Natural killer cell (primary cell): ENCODE measurements around the gene GOLPH3. TPM values are rescaled to one million over a fixed set of nuclear protein-coding genes. Genes with fewer than 3 reads are reported as not detected.

Source experiments
- ATAC-seq, 3 donors: fragments of 150-1000 bp in 2 of 3; fragments of 200-7000 bp in 1 of 3; cut with Tn5 transposase; 1 replicate in 1 of 3; 2 replicates in 2 of 3; pipeline ENCODE4 v1.10.0; 2021; ENCODE audit warnings: mild to moderate bottlenecking in 2 of 3, moderate library complexity in 2 of 3
- DNase-seq, 2 donors: peaks; one replicate each; pipeline versions ENCODE4 v3.0.0 to v3.0.0-alpha.2; 2013 to 2021; ENCODE audit warnings: mixed read lengths in 1 of 2
- H3K27ac ChIP-seq: one replicate; pipeline ENCODE4 v1.5.1; 2013; ENCODE audit warnings: mild to moderate bottlenecking, low read length
- H3K27me3 ChIP-seq: one replicate; pipeline ENCODE4 v1.6.1; 2013; ENCODE audit warnings: low read length; ENCODE audit not compliant: control insufficient read depth, insufficient read depth
- H3K36me3 ChIP-seq: one replicate; pipeline ENCODE4 v1.6.1; 2013; ENCODE audit warnings: low read length; ENCODE audit not compliant: control insufficient read depth, insufficient read depth
- H3K4me1 ChIP-seq: one replicate; pipeline ENCODE4 v1.6.1; 2013; ENCODE audit warnings: low read length; ENCODE audit not compliant: control insufficient read depth, insufficient read depth
- H3K4me3 ChIP-seq: one replicate; pipeline ENCODE4 v1.5.1; 2013; ENCODE audit warnings: low read length
- H3K9me3 ChIP-seq: one replicate; pipeline ENCODE4 v1.6.1; 2013; ENCODE audit warnings: low read length; ENCODE audit not compliant: control insufficient read depth, insufficient read depth
- H3K27ac Mint-ChIP-seq, 2 donors: one replicate each; pipeline ENCODE4 v1.8.0; 2022; ENCODE audit warnings: mild to moderate bottlenecking in 2 of 2, mixed read lengths in 2 of 2, moderate library complexity in 1 of 2
- H3K27me3 Mint-ChIP-seq, 2 donors: one replicate each; pipeline ENCODE4 v1.8.0; 2022; ENCODE audit warnings: low read depth in 2 of 2, mixed read lengths in 2 of 2
- H3K36me3 Mint-ChIP-seq: one replicate; pipeline ENCODE4 v1.8.0; 2022; ENCODE audit warnings: mixed read lengths
- H3K4me1 Mint-ChIP-seq, 2 donors: one replicate each; pipeline ENCODE4 v1.8.0; 2022; ENCODE audit warnings: mixed read lengths in 2 of 2
- H3K4me3 Mint-ChIP-seq: one replicate; pipeline ENCODE4 v1.8.0; 2022; ENCODE audit warnings: mild to moderate bottlenecking, moderate library complexity, mixed read lengths
- H3K9me3 Mint-ChIP-seq, 2 donors: one replicate each; pipeline ENCODE4 v1.8.0; 2022; ENCODE audit warnings: mixed read lengths in 2 of 2
- CTCF ChIP-seq: fragments of 200-600 bp; IDR thresholded peaks from one replicate; pipeline ENCODE4 v1.8.0; 2022; ENCODE audit warnings: antibody characterized with exemption
- WGBS: methylation state at CpG from one replicate; pipeline ENCODE4 v1.1.7; 2013; ENCODE audit warnings: missing lambda C conversion rate; ENCODE audit not compliant: insufficient coverage; 5-methylcytosine and 5-hydroxymethylcytosine counted together
- intact Hi-C: fragments of 100-400 bp; cut with micrococcal nuclease; formaldehyde crosslinking; loops from one replicate; pipeline ENCODE4 v1.14.2; 2022
- total RNA-seq, 4 donors: library from RNA; stranded (reverse); fragments of 120-200 nt in 1 of 4; gene quantifications; one replicate each; pipeline versions ENCODE4 v1.2.3 to v1.2.4, GENCODE V29; 2013 to 2022

Gene GOLPH3
- total RNA-seq, 3 donors from 2014 or later (not counting 1 experiment from before 2014, with no cell fraction given), result 67.6 to 70.6 (median 69.3) TPM

GRCh38 chr5:32130865-32131264 is 43.3 kb downstream of the GOLPH3 start:
- H3K27me3 Mint-ChIP-seq, result no peaks in the 10 kb centered on the region
- H3K9me3 Mint-ChIP-seq, result no peaks in the 10 kb centered on the region
- no peak overlapping the region for H3K4me3 Mint-ChIP-seq
- Histone ChIP-seq H3K27ac (no peak overlapping the region), H3K36me3 (peaks cover 21% of the 10 kb centered on the region), H3K9me3 (no peaks in the 10 kb centered on the region), H3K4me3 (no peak overlapping the region), H3K27me3 (no peaks in the 10 kb centered on the region), H3K4me1 (no peaks in the 10 kb centered on the region)
- intact Hi-C loops, result no loop called here
- WGBS, result 100% methylated on average over 3 of the region's 3 CpGs
- peaks cover 59 to 68% of the 10 kb centered on the region in 2 donors for H3K4me1 Mint-ChIP-seq
- TF ChIP-seq CTCF, result no peak
- H3K27ac Mint-ChIP-seq, result peak overlapping the region; percentile 75
- H3K36me3 Mint-ChIP-seq, result peaks cover 8% of the 10 kb centered on the region
- ATAC-seq (no peak), DNase-seq (no peak)

- H3K36me3 Mint-ChIP-seq, result peaks cover 12% of the 10 kb centered on the region
- intact Hi-C loops, result no loop called here
- WGBS, result 98% methylated on average over 5 of the region's 7 CpGs
- Histone ChIP-seq H3K36me3 (peaks cover 18% of the 10 kb centered on the region), H3K27me3 (no peaks in the 10 kb centered on the region), H3K4me1 (no peaks in the 10 kb centered on the region), H3K9me3 (no peaks in the 10 kb centered on the region), H3K27ac (no peak overlapping the region), H3K4me3 (no peak overlapping the region)
- no peaks in the 10 kb centered on the region for H3K27me3 Mint-ChIP-seq
- ATAC-seq (peak in 2 of 3 donors; percentile 24 to 31), DNase-seq (no peak)
- H3K4me3 Mint-ChIP-seq, result no peak overlapping the region
- peaks cover 52 to 71% of the 10 kb centered on the region in 2 donors for H3K4me1 Mint-ChIP-seq
- H3K27ac Mint-ChIP-seq, result peak overlapping the region; percentile 68 to 75
- no peaks in the 10 kb centered on the region for H3K9me3 Mint-ChIP-seq
- no peak for TF ChIP-seq CTCF
These were observed 45.0 kb downstream of the GOLPH3 start for GRCh38 chr5:32129074-32129598.

GRCh38 chr5:32127711-32128110 is 46.4 kb downstream of the GOLPH3 start:
- H3K4me3 Mint-ChIP-seq, result no peak overlapping the region
- H3K27me3 Mint-ChIP-seq, result no peaks in the 10 kb centered on the region
- Histone ChIP-seq H3K9me3 (no peaks in the 10 kb centered on the region), H3K27ac (no peak overlapping the region), H3K4me1 (no peaks in the 10 kb centered on the region), H3K36me3 (peaks cover 18% of the 10 kb centered on the region), H3K4me3 (no peak overlapping the region), H3K27me3 (no peaks in the 10 kb centered on the region)
- H3K4me1 Mint-ChIP-seq, result peaks cover 46 to 73% of the 10 kb centered on the region in 2 donors
- WGBS, result 93% methylated on average over 3 of the region's 3 CpGs
- H3K9me3 Mint-ChIP-seq, result no peaks in the 10 kb centered on the region
- ATAC-seq, result peak in 1 of 3 donors; percentile 34
- DNase-seq, result no peak
- H3K27ac Mint-ChIP-seq, result peak overlapping the region; percentile 68 to 75
- intact Hi-C loops, result no loop called here
- TF ChIP-seq CTCF, result no peak
- peaks cover 7% of the 10 kb centered on the region for H3K36me3 Mint-ChIP-seq

GRCh38 chr5:32126691-32127090 is 47.4 kb downstream of the GOLPH3 start:
- no peaks in the 10 kb centered on the region for H3K27me3 ChIP-seq
- ATAC-seq (no peak), DNase-seq (no peak)
- Mint-ChIP-seq H3K27ac (peak overlapping the region in 1 of 2 donors; percentile 42), H3K27me3 (no peaks in the 10 kb centered on the region), H3K36me3 (peaks cover 7% of the 10 kb centered on the region), H3K9me3 (no peaks in the 10 kb centered on the region), H3K4me1 (peaks cover 42 to 73% of the 10 kb centered on the region in 2 donors), H3K4me3 (no peak overlapping the region)
- H3K4me3 ChIP-seq, result no peak overlapping the region
- no peak overlapping the region for H3K27ac ChIP-seq
- H3K36me3 ChIP-seq, result peaks cover 18% of the 10 kb centered on the region
- no peaks in the 10 kb centered on the region for H3K9me3 ChIP-seq
- no peak for TF ChIP-seq CTCF
- intact Hi-C loops, result no loop called here
- H3K4me1 ChIP-seq, result no peaks in the 10 kb centered on the region
- 90% methylated on average over 1 of the region's 1 CpG for WGBS
